GM12873 (cell line): ENCODE data around the gene ZC3H8.

ENCODE experiments used
- TF ChIP-seq, protein P1 (sequence below): IDR thresholded peaks from 2 replicates; pipeline ENCODE4 v1.5.1; 2012; ENCODE audit warnings: low read depth, mild to moderate bottlenecking, moderate library complexity, low read length, control low read depth; ENCODE audit not compliant: insufficient read depth; ENCODE audit errors: missing control alignments

The ZC3H8 gene

DNA sequence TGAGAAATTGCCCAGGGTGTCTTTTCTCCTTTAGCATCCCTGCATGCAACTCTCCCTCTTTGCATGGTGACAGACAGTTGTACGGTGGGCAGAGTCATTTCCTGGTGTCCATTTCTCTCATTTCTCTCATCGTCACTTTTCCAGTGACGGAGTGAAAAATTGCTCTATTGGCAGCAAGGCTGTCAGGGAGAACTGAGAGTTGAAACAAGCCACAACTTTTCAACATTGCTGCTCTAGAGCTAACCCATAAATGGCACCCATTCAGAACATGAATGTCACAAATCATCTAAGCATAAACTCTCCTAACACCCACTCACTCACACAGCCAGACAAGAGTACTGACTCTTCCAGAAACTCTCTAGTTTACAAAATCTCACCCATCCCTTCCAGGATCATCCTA, 55.7 kb downstream of the ZC3H8 start:
- TF ChIP-seq, protein P1, sequence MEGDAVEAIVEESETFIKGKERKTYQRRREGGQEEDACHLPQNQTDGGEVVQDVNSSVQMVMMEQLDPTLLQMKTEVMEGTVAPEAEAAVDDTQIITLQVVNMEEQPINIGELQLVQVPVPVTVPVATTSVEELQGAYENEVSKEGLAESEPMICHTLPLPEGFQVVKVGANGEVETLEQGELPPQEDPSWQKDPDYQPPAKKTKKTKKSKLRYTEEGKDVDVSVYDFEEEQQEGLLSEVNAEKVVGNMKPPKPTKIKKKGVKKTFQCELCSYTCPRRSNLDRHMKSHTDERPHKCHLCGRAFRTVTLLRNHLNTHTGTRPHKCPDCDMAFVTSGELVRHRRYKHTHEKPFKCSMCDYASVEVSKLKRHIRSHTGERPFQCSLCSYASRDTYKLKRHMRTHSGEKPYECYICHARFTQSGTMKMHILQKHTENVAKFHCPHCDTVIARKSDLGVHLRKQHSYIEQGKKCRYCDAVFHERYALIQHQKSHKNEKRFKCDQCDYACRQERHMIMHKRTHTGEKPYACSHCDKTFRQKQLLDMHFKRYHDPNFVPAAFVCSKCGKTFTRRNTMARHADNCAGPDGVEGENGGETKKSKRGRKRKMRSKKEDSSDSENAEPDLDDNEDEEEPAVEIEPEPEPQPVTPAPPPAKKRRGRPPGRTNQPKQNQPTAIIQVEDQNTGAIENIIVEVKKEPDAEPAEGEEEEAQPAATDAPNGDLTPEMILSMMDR = no peak

DNA sequence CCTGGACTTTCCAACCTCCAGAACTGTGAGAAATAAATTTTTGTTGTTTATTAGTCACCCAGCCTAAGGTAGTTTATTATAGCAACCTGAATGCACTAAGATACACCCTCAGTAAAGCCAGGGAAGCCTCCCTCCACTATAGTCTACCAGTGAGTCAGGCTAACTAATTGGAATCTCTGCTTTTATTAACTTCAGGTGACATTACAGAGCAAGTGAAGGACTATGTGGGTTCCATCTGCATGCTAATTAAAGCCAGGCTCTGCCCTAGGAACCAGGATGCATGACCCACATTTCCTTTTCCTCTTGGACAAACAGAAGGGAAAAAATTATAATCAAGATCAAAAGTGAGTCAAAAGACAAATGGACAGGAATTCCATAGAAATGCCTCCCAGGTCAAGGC, 56.1 kb downstream of the ZC3H8 start:
- TF ChIP-seq, protein P1 = no peak

DNA sequence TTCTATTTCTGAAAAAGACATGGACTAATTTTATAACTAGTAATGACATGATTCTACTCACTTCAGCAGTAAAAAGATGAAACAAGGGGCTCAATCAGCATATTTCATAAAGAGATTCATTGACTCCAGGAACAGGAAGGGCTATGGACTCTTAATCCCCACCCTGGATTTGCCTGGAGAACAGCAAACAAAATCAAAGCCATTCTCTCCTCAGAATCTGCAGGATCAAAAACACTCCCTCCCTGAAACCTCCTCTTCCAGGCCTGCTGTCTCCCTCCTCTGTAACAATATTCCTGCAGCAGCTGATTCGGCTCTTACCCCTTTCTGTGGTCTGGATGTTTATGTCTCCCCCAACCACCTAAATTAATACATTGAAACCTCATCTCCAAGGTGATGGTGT, 57.0 kb downstream of the ZC3H8 start:
- TF ChIP-seq, protein P1 = no peak

DNA sequence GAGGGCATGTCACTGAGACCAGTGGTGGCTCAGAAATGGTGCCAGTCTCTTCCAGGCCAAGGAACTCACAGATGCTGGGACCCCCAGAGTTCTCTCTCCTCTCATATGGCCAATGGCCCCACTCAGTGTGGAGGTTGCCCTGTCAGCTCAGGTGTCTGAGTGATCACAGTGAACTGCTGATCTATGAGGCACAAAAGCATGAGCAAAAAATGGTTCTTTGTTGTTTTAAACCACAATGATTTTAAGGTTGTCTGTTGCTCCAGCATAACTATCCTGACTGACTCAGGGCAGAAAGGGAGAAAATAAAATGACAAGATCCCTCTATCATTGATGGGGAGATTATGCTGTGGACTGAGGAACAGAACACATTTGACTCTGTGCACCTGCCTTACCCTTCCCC, 58.9 kb downstream of the ZC3H8 start:
- TF ChIP-seq, protein P1 = no peak

DNA sequence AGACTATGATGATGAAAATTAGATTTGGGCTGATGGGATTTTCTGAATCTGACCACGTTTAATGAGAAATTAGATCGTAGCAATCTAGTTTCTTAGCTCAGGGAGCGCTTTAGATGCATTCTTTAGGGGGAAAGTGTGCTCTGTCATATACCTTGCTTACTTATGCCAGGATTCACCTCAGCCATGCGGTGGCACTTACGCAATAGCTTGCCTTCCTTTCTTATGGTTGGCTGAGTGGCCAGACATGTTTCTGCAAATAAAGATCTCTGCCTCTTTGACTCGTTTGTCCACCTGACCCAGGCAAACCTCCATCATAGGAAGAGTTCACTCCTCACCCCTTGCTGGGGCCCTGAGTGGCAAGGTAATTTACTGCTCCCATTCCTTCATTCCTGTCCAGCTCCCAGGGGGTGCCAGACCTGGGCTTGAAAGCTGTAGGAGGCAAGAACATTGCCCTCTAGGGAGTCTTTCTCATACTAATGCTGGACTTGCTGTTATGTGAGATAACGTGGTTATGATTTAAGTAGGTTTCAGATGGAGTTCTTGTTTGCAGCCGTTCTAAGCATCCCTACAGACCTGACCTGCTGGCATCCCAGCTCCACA, 59.6 kb downstream of the ZC3H8 start:
- TF ChIP-seq, protein P1 = no peak

DNA sequence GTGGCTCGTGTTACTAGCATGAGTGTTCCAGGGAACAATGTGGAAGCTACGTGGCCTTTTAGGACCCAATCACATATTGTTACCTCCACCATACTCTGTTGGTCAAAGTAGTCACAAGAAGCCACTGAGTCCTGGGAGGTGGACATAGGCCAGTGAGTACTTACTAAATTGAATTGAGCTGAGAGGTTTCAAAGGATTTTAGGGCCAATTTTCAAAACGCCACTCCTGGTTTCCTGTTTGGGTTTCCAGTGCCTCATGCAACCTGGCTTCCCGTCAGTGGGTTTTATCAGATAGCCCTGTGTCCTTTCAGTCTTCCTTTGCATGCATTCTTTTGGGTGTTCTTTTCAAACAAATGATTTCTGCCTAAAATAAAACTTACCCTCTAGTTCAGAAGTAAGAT, 60.4 kb downstream of the ZC3H8 start:
- TF ChIP-seq, protein P1 = no peak

DNA sequence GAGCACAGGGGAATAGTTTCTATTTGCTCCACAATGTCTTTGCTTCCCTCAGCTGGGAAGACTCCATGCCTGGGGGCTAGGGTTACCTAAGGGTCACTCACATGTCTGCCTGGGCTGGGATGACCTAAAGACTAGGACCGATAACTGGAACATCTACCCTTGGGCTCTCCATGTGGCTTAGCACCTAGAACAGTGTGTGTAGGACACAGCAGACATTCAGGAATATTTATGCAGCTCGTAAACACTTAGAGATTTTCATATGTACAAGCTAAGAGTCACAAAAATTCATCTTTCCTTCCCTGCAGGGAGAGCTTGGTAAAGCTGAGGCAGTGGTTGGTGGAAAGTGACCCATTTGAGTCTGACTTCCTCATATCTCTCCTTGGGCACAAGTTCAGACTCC, 60.8 kb downstream of the ZC3H8 start:
- TF ChIP-seq, protein P1 = no peak
